Sigmoid colon (tissue), 7 donors: Measurements from ENCODE around the gene KRT31. TPM values are rescaled to one million over a fixed set of nuclear protein-coding genes. Genes with fewer than 3 reads are reported as not detected.

Experiments used
- DNase-seq: peaks from one replicate; pipeline ENCODE4 v3.0.0-alpha.2; 2019
- H3K27ac ChIP-seq, 4 donors: fragments of 200-600 bp; sonication (generic); one replicate each; pipeline ENCODE4 v1.5.1; 2016 to 2019; ENCODE audit warnings: mild to moderate bottlenecking in 1 of 4
- H3K27me3 ChIP-seq, 3 donors: fragments of 200-600 bp; sonication (generic); one replicate each; pipeline ENCODE4 v1.5.1; 2019; ENCODE audit warnings: mild to moderate bottlenecking in 1 of 3
- H3K36me3 ChIP-seq, 4 donors: fragments of 200-600 bp; sonication (generic); one replicate each; pipeline ENCODE4 v1.5.1; 2016 to 2019
- H3K4me1 ChIP-seq, 4 donors: fragments of 200-600 bp; sonication (generic); one replicate each; pipeline ENCODE4 v1.5.1; 2017 to 2019
- H3K4me3 ChIP-seq, 4 donors: fragments of 200-600 bp; sonication (generic); one replicate each; pipeline ENCODE4 v1.5.1; 2017 to 2019; ENCODE audit warnings: mild to moderate bottlenecking in 2 of 4, moderate library complexity in 1 of 4
- H3K9me3 ChIP-seq, 4 donors: fragments of 200-600 bp in 3 of 4; sonication (generic) in 3 of 4; one replicate each; pipeline versions ENCODE4 v1.5.1 to v1.6.1; 2013 to 2019
- CTCF ChIP-seq, 4 experiments: fragments of 450-650 bp in 3 of 4; fragments of 200-600 bp in 1 of 4; IDR thresholded peaks; one replicate each; pipeline ENCODE4 v1.5.1; 2016 to 2019; ENCODE audit warnings: antibody characterized with exemption in 4 of 4, mild to moderate bottlenecking in 3 of 4, moderate library complexity in 2 of 4
- EP300 ChIP-seq, 4 donors: sonication (generic); formaldehyde crosslinking; IDR thresholded peaks; one replicate each; pipeline ENCODE4 v1.6.1; 2017; ENCODE audit warnings: antibody characterized with exemption in 4 of 4
- POLR2A ChIP-seq, 2 donors: fragments of 450-650 bp; IDR thresholded peaks; one replicate each; pipeline ENCODE4 v1.6.1; 2016; ENCODE audit warnings: antibody characterized with exemption in 2 of 2, mild to moderate bottlenecking in 2 of 2, moderate library complexity in 2 of 2
- POLR2AphosphoS5 ChIP-seq, 4 donors: sonication (generic); formaldehyde crosslinking; IDR thresholded peaks; one replicate each; pipeline ENCODE4 v1.6.1; 2017; ENCODE audit warnings: antibody characterized with exemption in 4 of 4
- WGBS, 2 donors: extraction: QIAGEN DNeasy Blood & Tissue Kit; methylation state at CpG; one replicate each; pipeline ENCODE4 v1.1.7; 2013; 5-methylcytosine and 5-hydroxymethylcytosine counted together
- intact Hi-C: fragments of 100-400 bp; cut with DNase I; formaldehyde crosslinking; loops from one replicate; pipeline ENCODE4 v1.15.1; 2023
- polyA plus RNA-seq, 3 donors: library from polyadenylated mRNA; stranded (reverse); fragments of 200-250 nt; gene quantifications; one replicate each; pipeline ENCODE4 v1.2.3, GENCODE V29; 2013
- total RNA-seq, 4 donors: library from RNA; depleted of rRNA; stranded (reverse); fragments of >200 nt; gene quantifications; one replicate each; pipeline ENCODE4 v1.1.0, GENCODE V29; 2016
- donor health status: healthy with polysubstance abuse.
- donor health status: Bipolar disorder and iron deficiency.
- donor health status: healthy.

Gene KRT31
- total and polyA plus RNA-seq, 7 donors = not detected

GRCh38 chr17:41415833-41416335 lies 18.5 kb upstream of the KRT31 start:
- TF ChIP-seq POLR2AphosphoS5 (IDR thresholded peaks at IDR 0.05) = no peak
- no peak for TF ChIP-seq EP300 (IDR thresholded peaks at IDR 0.05)
- TF ChIP-seq POLR2A (IDR thresholded peaks at IDR 0.05) = no peak
- no peak for TF ChIP-seq CTCF (IDR thresholded peaks at IDR 0.05)
- Histone ChIP-seq H3K27ac (no peak overlapping the region), H3K27me3 (peaks cover 0 to 15% (median 3%) of the 10 kb centered on the region in 3 donors), H3K4me1 (peaks cover 0 to 7% (median under 1%) of the 10 kb centered on the region in 4 donors), H3K36me3 (no peaks in the 10 kb centered on the region), H3K4me3 (no peak overlapping the region), H3K9me3 (no peaks in the 10 kb centered on the region)
- no peak for DNase-seq
- WGBS, 2 donors = 68 to 81% methylated on average over 3 of the region's 3 CpGs
- intact Hi-C loops = no loop called here

DNA sequence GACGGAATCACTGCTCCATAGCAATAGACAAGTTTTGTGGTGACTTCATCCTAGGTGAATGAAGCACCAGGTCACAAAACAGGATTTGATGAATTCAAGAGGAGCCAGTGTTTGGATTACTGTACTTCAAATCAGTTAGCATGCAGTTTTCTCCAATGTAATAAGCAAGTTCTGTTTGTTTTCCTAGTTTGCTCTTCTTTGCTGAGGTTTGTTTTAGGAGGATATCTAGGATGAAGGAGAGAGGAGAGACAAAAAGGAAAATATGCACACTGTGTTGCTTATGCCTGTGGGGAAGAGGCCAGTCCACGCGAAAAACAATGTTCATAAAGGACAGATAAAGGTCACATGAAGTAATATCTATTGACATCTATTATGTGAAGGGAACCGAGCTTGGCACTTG lies 18.0 kb upstream of the KRT31 start:
- no peak for DNase-seq
- H3K4me1 ChIP-seq = peaks cover 0 to 7% (median 0%) of the 10 kb centered on the region in 4 donors
- no peak overlapping the region for H3K4me3 ChIP-seq
- no peaks in the 10 kb centered on the region for H3K9me3 ChIP-seq
- H3K27ac ChIP-seq = no peak overlapping the region
- peaks cover 0 to 15% (median 3%) of the 10 kb centered on the region in 3 donors for H3K27me3 ChIP-seq
- no peaks in the 10 kb centered on the region for H3K36me3 ChIP-seq
- WGBS, 2 donors = 80 to 88% methylated on average over 4 of the region's 4 CpGs
- TF ChIP-seq POLR2A (IDR thresholded peaks at IDR 0.05) (no peak), POLR2AphosphoS5 (IDR thresholded peaks at IDR 0.05) (no peak), EP300 (IDR thresholded peaks at IDR 0.05) (no peak), CTCF (IDR thresholded peaks at IDR 0.05) (no peak)
- intact Hi-C loops = no loop called here

DNA sequence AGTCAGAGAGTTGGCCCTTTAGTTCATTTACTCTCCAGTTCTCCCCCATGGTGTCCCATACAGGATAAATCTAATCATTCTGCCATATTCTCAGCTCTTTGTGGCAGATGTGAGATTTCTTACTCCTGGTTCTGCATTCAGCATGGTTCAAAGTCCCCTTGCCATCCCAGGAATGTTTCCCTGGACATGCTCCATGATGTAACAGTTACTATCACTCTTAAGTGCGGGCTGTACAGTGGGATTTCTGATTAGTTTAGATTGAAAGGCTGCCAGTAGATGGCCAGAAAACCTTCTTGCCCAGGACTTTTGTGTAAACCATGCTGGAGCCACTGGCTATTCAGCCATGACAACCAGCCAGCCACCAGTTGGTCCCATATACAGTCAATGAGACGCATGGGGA lies 16.6 kb upstream of the KRT31 start:
- DNase-seq = no peak
- Histone ChIP-seq H3K9me3 (no peaks in the 10 kb centered on the region), H3K36me3 (no peaks in the 10 kb centered on the region), H3K4me3 (no peak overlapping the region), H3K27me3 (peaks cover 0 to 10% (median 3%) of the 10 kb centered on the region in 3 donors), H3K27ac (no peak overlapping the region), H3K4me1 (peaks cover 0 to 7% (median 0%) of the 10 kb centered on the region in 4 donors)
- 91 to 96% methylated on average over 2 of the region's 2 CpGs for whole genome bisulfite sequencing, 2 donors
- TF ChIP-seq POLR2A (IDR thresholded peaks at IDR 0.05) (no peak), POLR2AphosphoS5 (IDR thresholded peaks at IDR 0.05) (no peak), CTCF (IDR thresholded peaks at IDR 0.05) (no peak), EP300 (IDR thresholded peaks at IDR 0.05) (no peak)
- intact Hi-C loops = no loop called here

- no peak for TF ChIP-seq POLR2A (IDR thresholded peaks at IDR 0.05)
- no peak for TF ChIP-seq POLR2AphosphoS5 (IDR thresholded peaks at IDR 0.05)
- TF ChIP-seq EP300 (IDR thresholded peaks at IDR 0.05) = no peak
- WGBS, 2 donors = 50 to 58% methylated on average over 5 of the region's 5 CpGs
- Histone ChIP-seq H3K9me3 (no peaks in the 10 kb centered on the region), H3K27me3 (peaks cover 0 to 7% (median 3%) of the 10 kb centered on the region in 3 donors), H3K4me1 (peaks cover 0 to 7% (median 0%) of the 10 kb centered on the region in 4 donors), H3K36me3 (no peaks in the 10 kb centered on the region), H3K4me3 (no peak overlapping the region), H3K27ac (no peak overlapping the region)
- DNase-seq = no peak
- intact Hi-C loops = no loop called here
Measured at GRCh38 chr17:41413353-41413957, 16.0 kb upstream of the KRT31 start.

- no peak for DNase-seq
- TF ChIP-seq CTCF (IDR thresholded peaks at IDR 0.05) = no peak
- TF ChIP-seq EP300 (IDR thresholded peaks at IDR 0.05) = no peak
- TF ChIP-seq POLR2AphosphoS5 (IDR thresholded peaks at IDR 0.05) = no peak
- no peak for TF ChIP-seq POLR2A (IDR thresholded peaks at IDR 0.05)
- Histone ChIP-seq H3K36me3 (no peaks in the 10 kb centered on the region), H3K4me1 (peaks cover 0 to 6% (median 0%) of the 10 kb centered on the region in 4 donors), H3K27ac (no peak overlapping the region), H3K9me3 (no peaks in the 10 kb centered on the region), H3K4me3 (no peak overlapping the region), H3K27me3 (no peaks in the 10 kb centered on the region)
- intact Hi-C loops = no loop called here
- WGBS, 2 donors = 94 to 95% methylated on average over 20 of the region's 20 CpGs
Measured at GRCh38 chr17:41411072-41411840, 13.8 kb upstream of the KRT31 start.
